GM13976 (cell line): ENCODE measurements around the gene SLC18A2.

Experiments used
- DNase-seq: peaks from one replicate; pipeline ENCODE4 v3.0.0; 2012; ENCODE audit warnings: low spot score
- CTCF ChIP-seq: IDR thresholded peaks from 2 replicates; pipeline ENCODE4 v1.5.1; 2012; ENCODE audit warnings: borderline replicate concordance, mild to moderate bottlenecking; ENCODE audit not compliant: insufficient read depth; ENCODE audit errors: extremely low read depth, missing control alignments, control extremely low read depth
- in situ Hi-C: fragments of 300-500 bp; cut with MboI; formaldehyde crosslinking; loops from one replicate; pipeline ENCODE4 v1.12.0; 2022; ENCODE audit warnings: low sequenced_read_pairs, mixed read lengths, inconsistent platforms; ENCODE audit not compliant: unreplicated experiment

Gene SLC18A2

DNA sequence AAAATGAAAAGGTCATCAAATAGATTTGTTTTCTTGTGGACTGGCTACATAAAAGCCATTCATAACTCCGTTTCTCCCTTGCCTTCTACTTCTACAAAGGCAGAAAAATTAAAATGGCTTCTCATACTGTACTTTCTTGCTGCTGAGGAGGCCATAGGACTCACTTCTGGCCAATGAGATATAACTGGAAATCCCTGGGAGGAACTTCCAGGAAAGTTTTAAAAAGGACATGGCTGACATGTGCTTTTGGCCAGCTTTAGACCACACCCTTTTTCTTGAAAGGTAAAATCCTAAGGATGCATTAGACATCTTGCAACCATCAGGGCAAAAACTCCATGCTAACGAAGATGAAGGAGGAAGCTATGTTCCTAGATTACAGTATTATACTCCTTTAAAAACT lies 75.8 kb downstream of the SLC18A2 start:
- in situ Hi-C loops: no loop called here
- no peak for DNase-seq
- no peak for TF ChIP-seq CTCF

- no peak for TF ChIP-seq CTCF
- DNase-seq: no peak
- in situ Hi-C loops: no loop called here
These were observed 78.0 kb downstream of the SLC18A2 start for GRCh38 chr10:117318909-117319308.

GRCh38 chr10:117320050-117320665 lies 79.2 kb downstream of the SLC18A2 start:
- in situ Hi-C loops: no loop called here
- peak; percentile 52 for TF ChIP-seq CTCF
- peak; percentile 7 for DNase-seq

GRCh38 chr10:117322260-117322659 lies 81.3 kb downstream of the SLC18A2 start:
- TF ChIP-seq CTCF: no peak
- DNase-seq: no peak
- in situ Hi-C loops: no loop called here

GRCh38 chr10:117324367-117324766 lies 83.5 kb downstream of the SLC18A2 start:
- no peak for DNase-seq
- in situ Hi-C loops: no loop called here
- TF ChIP-seq CTCF: no peak

GRCh38 chr10:117327262-117327661 lies 86.3 kb downstream of the SLC18A2 start:
- no peak for TF ChIP-seq CTCF
- in situ Hi-C loops: no loop called here
- no peak for DNase-seq
